ENCODE measurements around the gene HTRA1. TPM values are rescaled to one million over a fixed set of nuclear protein-coding genes. Genes with fewer than 3 reads are reported as not detected.

The HTRA1 gene
- 10 to 100 TPM; 55.2 to 99.5 (median 80.6) TPM for total RNA-seq

DNA sequence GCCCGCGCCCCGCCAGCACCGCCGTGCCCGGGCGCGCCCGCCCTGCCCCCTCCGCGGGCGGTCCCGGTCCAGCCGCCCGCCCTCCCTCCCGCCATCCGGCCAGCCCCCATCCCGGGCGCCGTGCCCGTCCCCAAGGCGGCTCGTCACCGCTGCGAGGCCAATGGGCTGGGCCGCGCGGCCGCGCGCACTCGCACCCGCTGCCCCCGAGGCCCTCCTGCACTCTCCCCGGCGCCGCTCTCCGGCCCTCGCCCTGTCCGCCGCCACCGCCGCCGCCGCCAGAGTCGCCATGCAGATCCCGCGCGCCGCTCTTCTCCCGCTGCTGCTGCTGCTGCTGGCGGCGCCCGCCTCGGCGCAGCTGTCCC, at the start of gene HTRA1:
Gene HTRA1, plus strand, starts transcription at position 187 of the 362 bp plus-strand sequence. Its CDS starts 100 bp downstream, at position 287.
- Histone ChIP-seq H3K4me1 (peaks cover 37% of the 10 kb centered on the region), H3K27me3 (no peaks in the 10 kb centered on the region), H3K27ac (peak within 1 kb of the TSS; percentile 86), H3K36me3 (no peaks in the 10 kb centered on the region), H3K9me3 (no peaks in the 10 kb centered on the region), H3K4me3 (peak within 1 kb of the TSS; percentile 85)
- TF ChIP-seq EP300 (IDR thresholded peaks at IDR 0.05): no peak
- no peak for TF ChIP-seq POLR2A (IDR thresholded peaks at IDR 0.05)
- no peak for TF ChIP-seq CTCF (IDR thresholded peaks at IDR 0.05)
- no peak for DNase-seq (ENCODE audit: low spot score in 2 of 2)
- 0% methylated on average over 2 of the region's 56 CpGs for WGBS

GRCh38 chr10:122413327-122413726, 48.0 kb upstream of the HTRA1 start:
- Histone ChIP-seq H3K9me3 (no peaks in the 10 kb centered on the region), H3K4me1 (peaks cover 3% of the 10 kb centered on the region), H3K27me3 (no peaks in the 10 kb centered on the region), H3K4me3 (no peak overlapping the region), H3K36me3 (peaks cover 55% of the 10 kb centered on the region), H3K27ac (no peak overlapping the region)
- no peak for DNase-seq (ENCODE audit: low spot score in 2 of 2)
- TF ChIP-seq POLR2AphosphoS5 (IDR thresholded peaks at IDR 0.05) (no peak), CTCF (IDR thresholded peaks at IDR 0.05) (no peak), EP300 (IDR thresholded peaks at IDR 0.05) (no peak), POLR2A (IDR thresholded peaks at IDR 0.05) (no peak)

- no peaks in the 10 kb centered on the region for H3K9me3 ChIP-seq
- H3K4me3 ChIP-seq: no peak overlapping the region
- H3K36me3 ChIP-seq: peaks cover 44% of the 10 kb centered on the region
- H3K27ac ChIP-seq: no peak overlapping the region
- 70% methylated on average over 2 of the region's 2 CpGs for WGBS
- DNase-seq (ENCODE audit: low spot score in 2 of 2): no peak
- H3K4me1 ChIP-seq: peaks cover 38% of the 10 kb centered on the region
- TF ChIP-seq POLR2A (IDR thresholded peaks at IDR 0.05): no peak
- TF ChIP-seq CTCF (IDR thresholded peaks at IDR 0.05): no peak
- no peak for TF ChIP-seq EP300 (IDR thresholded peaks at IDR 0.05)
- TF ChIP-seq POLR2AphosphoS5 (IDR thresholded peaks at IDR 0.05): no peak
- no peaks in the 10 kb centered on the region for H3K27me3 ChIP-seq
Observed at GRCh38 chr10:122417667-122418066, 43.7 kb upstream of the HTRA1 start.

GRCh38 chr10:122419016-122419415, 42.3 kb upstream of the HTRA1 start:
- WGBS: 58% methylated on average over 1 of the region's 1 CpG
- Histone ChIP-seq H3K9me3 (no peaks in the 10 kb centered on the region), H3K27me3 (no peaks in the 10 kb centered on the region), H3K36me3 (peaks cover 37% of the 10 kb centered on the region), H3K4me3 (no peak overlapping the region), H3K27ac (peak overlapping the region; percentile 6), H3K4me1 (peaks cover 38% of the 10 kb centered on the region)
- no peak for TF ChIP-seq POLR2A (IDR thresholded peaks at IDR 0.05)
- no peak for DNase-seq (ENCODE audit: low spot score in 2 of 2)

- H3K36me3 ChIP-seq: peaks cover 28% of the 10 kb centered on the region
- no peak for DNase-seq (ENCODE audit: low spot score in 2 of 2)
- H3K4me3 ChIP-seq: no peak overlapping the region
- no peaks in the 10 kb centered on the region for H3K27me3 ChIP-seq
- TF ChIP-seq POLR2A (IDR thresholded peaks at IDR 0.05): no peak
- no peak for TF ChIP-seq POLR2AphosphoS5 (IDR thresholded peaks at IDR 0.05)
- TF ChIP-seq CTCF (IDR thresholded peaks at IDR 0.05): no peak
- TF ChIP-seq EP300 (IDR thresholded peaks at IDR 0.05): no peak
- WGBS: 44% methylated on average over 3 of the region's 3 CpGs
- peaks cover 38% of the 10 kb centered on the region for H3K4me1 ChIP-seq
- no peaks in the 10 kb centered on the region for H3K9me3 ChIP-seq
- peak overlapping the region; percentile 47 for H3K27ac ChIP-seq
Observed at GRCh38 chr10:122419876-122420623, 41.3 kb upstream of the HTRA1 start.

DNA sequence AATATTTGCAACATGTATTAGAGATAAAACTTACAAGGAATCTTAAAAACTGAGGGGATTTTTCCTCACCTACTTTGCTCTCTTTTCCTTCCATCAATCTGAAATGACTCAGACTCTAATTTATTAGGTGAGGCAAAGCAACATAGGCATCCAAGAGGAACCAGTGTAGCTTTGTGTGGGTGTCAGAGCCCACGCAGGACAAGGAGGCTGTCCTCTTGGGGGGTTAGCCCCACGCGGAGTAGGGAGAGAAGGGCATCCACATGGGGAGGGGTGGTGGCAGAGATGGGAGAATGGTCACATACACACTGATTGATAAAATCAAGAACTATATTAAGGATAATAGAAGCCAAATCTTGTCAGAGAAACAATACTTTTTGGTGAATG, 40.7 kb upstream of the HTRA1 start:
- WGBS: 66% methylated on average over 3 of the region's 3 CpGs
- H3K27me3 ChIP-seq: no peaks in the 10 kb centered on the region
- peak overlapping the region; percentile 47 for H3K27ac ChIP-seq
- no peaks in the 10 kb centered on the region for H3K9me3 ChIP-seq
- TF ChIP-seq EP300 (IDR thresholded peaks at IDR 0.05): no peak
- no peak for DNase-seq (ENCODE audit: low spot score in 2 of 2)
- peaks cover 38% of the 10 kb centered on the region for H3K4me1 ChIP-seq
- no peak overlapping the region for H3K4me3 ChIP-seq
- peaks cover 28% of the 10 kb centered on the region for H3K36me3 ChIP-seq
